HG03135 (cell line): ENCODE results near the gene RPS10.
"Not testable (repeated sequence)": the region's sequence is repeated elsewhere in the genome, so short reads cannot be mapped to it uniquely, and the experiment has no call there.

ENCODE experiments used
- ATAC-seq: cut with Tn5 transposase; IDR thresholded peaks from one replicate; pipeline ENCODE4 v1.9.1; 2021; ENCODE audit warnings: mild to moderate bottlenecking, moderate library complexity; ENCODE audit not compliant: unreplicated experiment

Gene RPS10

DNA sequence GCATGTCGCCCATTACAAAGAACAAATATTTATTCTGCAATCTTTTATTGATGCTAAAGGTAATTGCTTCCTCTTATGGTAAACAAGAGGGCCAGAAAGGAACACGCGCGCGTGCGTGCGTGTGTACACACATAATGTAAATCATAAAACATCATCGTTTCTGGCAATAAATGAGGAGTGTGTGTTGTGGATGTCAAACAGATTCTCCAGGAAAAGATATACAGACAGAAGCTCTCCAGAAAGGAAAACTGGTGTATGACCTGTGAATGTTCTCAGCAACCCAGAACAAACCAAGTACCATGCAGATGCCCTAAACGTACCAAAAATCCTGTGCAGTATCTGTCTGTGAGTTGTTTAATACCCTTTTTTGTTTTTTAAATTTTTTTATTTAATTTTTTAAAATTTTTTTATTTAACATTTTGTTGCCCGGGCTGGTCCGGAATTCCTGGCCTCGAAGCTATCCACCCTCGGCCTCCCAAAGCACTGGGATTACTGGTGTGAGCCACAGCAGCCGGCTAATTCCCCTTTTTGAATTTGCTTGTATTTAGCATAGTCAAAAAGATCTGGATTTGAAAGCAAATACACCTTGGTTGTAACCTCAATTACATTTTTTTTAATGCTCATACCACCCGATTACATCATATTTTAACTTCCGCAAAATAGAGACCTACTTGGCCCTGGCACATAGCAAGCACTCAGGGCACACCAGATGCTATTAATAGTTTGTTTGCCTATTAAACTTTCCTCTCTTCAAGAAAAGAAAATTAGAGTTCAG lies 32.5 kb downstream of the RPS10 start:
- ATAC-seq, result no peak

DNA sequence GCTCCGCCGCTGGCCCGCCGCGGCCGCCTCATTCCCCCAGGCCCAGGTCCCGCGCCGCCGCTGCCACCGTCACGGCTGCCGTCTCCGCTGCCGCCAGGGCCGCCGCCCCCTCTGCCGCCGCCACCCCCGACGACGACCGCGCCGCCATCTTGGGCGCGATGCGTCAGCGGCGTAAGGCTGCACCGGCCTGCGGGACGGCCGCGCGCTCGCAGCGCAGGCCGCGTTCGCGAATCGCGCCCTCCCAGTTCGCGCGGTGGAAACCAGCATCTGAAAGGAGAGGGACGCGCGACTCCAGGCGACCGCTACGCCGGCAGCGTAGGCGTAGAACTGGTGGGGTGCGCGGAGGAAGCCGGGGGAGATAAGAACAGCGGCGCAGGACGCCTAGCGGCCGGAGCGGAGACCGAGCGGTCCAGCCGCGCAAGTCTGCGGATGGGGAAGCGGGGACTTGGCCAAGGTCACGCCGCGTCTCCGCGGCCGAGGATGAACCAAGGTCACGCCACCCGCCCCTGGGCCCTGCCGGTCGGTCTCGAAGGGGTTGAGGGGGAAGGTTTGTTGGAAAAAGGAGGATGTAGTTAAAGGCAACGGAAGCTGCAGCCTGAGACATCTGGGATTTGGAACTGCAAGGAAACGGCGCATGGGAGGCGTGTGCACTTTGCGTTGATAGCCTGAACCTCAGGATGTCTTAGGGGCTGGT lies 33.2 kb downstream of the RPS10 start, which contains the start of gene NUDT3:
TSS of gene NUDT3 (minus strand) at position 173 of the 694 bp plus-strand sequence. CDS start 307 bp downstream, outside the sequence.
- peak; percentile 79 for ATAC-seq

DNA sequence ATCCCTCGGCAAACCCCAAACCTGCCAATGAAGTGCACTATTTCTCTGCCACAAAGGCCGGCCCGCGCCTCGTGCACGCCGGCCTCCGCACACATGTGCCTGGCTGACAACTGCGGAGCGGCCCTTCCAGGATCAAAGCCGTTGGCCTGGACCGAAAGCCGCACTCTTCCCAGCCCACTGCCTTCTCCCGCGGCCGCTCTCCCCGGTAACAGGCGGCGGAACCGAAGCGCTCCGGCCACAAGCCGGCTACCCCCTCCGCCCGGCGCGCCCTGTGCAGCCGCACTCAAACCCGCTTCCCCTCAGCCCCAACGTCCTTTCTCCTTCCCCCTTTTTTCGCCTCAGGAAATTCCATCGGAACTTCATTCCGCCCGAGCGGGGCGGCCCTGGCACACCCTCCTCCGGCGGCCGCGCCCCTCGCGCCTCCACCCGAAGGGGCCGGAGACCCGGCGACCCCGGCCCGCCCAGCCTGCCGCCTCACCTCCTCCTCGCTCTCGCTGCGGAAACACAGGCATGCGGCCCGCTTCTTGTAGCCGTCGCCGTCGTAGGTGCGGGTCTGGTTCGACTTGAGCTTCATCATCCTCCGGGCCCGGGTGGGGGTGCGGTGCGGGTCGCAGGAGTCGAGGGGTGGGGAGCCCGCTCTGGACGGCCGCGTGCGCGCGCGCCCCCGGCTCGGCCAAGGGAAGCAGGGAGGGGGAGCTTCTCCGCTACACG lies 33.9 kb downstream of the RPS10 start:
- ATAC-seq, result peak; percentile 41

DNA sequence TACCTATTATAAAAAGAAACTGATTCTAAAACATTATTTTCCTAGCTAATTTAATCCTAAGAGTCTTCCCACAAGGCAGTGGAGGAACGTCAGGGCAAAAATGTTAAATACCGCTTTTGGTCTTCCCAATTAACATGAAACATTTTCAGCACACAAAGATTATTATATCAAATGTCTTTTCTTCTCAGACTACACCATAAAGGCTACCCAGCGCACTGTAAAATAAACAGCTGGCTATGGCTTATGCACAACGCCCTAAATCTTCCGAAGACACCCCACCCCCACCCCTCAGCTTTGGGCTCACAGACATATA lies 34.4 kb downstream of the RPS10 start:
- no peak for ATAC-seq

DNA sequence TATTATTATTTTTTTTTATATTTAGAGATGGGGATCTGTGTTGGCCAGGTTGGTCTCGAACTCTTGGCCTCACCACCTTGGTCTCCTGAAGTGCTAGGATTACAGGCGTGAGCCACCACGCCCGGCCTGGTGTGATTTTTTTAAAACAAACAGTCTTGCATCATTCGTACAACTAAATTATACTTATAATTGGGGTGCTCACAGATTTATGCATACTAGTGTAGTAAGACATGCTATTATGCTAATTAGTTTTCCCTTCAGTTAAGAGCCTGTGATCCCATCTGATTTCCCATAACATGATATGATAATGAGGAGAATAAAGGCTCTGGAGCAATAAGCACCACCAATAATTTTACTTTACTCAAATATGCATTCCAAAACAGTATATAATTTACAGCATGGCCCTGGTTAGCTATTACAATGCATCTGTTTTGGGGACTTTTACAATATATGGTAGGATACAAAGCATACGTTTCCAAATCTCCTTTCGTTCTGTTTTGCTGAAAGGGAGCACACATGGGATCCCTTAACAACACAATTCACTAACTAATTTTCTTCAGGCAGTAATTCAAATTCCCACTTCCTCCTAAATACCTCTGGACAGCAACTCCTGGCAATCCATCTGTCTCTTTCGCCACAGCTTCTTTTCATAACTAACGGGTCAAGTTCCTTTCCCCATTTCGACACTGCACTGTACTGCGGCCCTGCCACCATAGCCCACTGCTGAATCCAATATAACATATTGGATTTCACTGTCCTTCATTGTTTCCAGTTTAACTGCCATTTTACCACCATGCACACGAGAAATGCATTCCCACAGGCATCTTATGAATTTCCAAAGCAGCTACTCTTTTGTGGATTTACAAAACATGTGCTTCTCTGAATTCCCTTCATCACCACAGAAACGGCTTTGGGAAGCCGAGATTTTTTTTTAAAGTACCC lies 35.1 kb downstream of the RPS10 start:
- no peak for ATAC-seq

DNA sequence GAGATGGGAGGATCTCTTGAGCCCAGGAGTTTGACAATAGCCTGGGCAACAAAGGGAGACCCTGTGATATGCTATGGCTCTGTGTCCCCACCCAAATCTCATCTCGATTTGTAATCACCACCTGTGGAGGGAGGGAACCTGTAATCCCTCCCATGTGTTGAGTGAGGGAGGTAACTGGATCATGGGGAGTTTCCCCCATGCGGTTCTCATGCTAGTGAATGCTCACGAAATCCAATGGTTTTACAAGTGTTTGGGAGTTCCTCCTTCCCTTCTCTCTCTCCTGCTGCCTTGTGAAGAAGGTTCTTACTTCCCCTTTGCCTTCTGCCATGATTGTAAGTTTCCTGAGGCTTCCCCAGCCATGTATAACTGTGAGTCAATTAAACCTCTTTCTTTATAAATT lies 36.8 kb downstream of the RPS10 start:
- ATAC-seq, result no peak

DNA sequence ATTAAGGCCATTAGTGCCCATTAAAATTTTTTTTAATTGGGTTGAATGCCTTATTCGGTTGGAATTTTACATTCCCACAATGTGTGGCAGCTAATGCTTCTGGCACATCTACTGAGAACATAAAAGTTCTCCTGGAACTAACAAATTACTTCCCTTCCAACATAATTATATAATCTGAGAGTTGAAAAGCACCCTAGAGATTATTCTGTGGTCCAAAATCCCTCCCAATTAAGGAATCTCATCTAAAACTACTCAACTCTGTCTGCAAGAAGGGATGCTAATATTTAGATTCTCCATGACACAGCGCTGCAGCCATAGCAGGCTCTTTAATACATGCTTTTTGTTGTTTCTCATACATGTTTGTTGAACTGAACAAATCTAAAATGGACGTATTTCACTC lies 37.4 kb downstream of the RPS10 start:
- no peak for ATAC-seq

DNA sequence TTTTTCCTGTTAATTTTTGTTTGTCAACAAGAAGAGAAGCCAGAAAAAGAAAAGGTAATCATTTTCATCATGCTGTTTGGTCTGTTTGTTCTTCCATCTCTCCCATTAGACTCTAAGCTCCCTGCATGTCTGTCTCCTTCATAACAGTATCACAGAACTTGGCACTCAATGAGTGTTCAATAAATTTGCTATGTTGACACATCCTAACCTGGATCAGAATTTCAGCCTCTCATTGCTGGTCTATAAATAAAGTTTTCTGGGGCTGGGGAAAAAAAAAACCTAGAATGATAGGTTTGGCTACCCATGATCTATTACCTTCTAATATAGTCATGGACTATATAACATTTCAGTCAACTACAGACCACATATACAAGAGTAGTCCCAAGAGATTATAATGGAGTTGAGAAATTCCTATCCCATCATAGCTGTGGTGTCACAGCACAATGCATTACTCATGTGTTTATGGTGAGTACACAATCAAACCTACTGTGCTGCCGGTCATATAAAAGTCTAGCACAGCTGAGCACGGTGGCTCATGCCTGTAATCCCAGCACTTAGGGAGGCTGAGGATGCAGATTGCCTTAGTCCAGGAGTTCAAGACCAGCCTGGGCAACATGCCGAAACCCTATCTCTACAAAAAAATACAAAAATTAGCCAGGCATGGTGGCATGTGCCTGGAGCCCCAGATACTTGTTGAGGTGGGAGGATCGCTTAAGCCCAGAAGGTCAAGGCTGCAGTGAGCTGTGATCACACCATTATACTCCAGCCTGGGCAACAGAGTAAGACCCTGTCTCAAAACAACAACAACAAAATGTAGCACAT lies 39.3 kb downstream of the RPS10 start:
- no peak for ATAC-seq

DNA sequence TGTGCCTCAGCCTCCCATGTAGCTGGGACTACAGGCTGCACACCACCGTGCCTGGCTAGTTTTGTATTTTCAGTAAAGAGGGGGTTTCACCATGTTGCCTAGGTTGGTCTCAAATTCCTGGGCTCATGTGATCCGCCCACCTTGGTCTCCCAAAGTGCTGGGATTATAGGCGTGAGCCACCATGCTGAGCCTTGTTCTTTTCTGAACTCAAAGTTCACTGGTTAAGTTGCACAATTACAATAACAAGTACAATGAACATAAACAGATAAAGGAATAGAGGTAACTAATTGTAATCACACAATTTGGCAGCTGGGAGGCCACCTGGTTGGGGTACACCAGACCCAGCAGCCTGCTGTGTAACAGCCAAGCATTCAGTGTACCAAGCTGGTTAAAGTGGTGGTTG lies 40.1 kb downstream of the RPS10 start:
- no peak for ATAC-seq

DNA sequence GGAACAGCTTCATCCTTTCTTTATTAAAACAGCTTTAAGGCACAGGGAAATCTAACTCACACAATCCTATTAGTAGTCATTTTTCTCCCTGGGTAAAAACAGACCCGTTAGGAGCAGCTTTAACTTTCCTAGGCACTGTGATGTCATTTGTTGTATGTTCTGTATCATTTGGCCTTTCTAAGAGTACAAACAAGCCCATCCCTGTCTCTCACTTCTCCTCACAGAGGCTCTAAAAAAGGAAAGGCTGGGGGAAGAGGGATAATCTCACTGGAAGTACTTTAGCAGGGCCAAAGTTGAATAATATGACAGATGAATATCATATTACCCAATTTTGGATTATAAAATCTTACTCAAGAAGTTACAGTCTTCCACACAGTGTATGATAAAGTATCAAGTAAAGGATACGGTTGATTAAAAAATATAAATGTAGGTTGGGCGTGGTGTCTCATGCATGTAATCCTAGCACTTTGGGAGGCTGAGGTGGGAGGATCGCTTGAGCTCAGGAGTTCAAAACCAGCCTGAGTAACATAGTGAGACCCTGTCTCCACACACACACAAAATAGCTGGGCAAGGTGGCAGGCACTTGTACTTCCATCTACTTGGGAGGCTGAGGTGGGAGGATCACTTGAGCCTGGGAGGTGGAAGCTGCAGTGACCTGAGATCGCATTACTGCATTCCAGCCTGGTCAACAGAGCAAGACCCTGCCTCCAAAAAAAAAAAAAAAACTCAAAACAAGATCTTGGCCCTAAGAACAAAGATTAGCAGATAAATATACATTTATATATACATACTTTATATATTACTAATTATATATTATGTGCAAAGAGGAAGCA lies 41.3 kb downstream of the RPS10 start:
- ATAC-seq, result no peak

DNA sequence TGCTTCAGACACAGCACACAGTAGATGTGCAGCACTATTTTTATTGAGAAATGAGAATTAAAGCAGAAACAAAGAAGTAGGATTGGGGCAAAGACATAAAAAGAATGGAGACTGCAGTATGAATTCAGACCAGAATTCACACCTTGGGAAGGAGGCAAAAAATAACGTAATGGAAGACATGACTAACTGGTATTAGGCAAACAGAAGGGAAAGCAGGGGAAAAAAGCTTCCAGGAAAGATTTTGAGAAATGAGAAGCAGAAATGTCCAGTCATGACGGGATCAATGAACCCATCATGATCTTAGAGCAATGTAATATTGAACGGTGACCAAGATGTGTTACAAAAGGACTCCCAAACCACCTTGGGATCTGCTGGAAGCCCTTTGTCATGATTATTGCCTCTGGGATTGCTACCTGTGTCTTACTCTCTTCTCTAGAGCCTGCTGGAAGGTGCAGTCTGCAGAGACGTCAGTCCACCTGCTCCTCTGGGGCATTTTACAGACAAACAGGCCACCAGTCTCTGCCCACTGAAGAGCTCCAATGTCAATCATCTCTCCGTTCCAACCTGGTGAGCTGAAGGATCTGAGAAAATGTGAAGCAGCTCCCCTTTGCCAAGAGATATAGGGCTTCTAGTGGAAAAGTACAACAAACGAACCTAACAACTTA lies 42.1 kb downstream of the RPS10 start:
- no peak for ATAC-seq

DNA sequence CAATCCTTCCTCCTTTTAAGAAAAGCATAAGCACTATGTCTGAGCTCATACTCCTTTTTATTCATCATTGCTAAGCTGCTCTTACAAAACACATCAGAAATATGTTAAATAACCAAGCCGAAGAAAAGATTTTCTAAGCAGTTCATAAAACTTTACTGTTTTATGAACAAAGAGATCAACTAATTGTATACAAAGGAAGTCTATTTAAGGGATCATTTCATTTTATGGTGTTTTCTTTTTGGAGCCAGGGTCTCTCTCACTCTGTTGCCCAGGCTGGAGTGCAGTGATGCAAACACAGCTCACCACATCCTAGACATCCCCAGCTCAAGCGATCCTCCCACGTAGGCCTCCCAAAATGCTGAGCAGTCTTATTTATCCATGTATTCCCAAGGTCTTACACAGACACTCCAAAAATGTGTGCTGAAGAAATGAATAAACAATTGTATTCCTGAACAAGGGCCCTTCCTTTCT lies 42.7 kb downstream of the RPS10 start:
- ATAC-seq, result no peak

DNA sequence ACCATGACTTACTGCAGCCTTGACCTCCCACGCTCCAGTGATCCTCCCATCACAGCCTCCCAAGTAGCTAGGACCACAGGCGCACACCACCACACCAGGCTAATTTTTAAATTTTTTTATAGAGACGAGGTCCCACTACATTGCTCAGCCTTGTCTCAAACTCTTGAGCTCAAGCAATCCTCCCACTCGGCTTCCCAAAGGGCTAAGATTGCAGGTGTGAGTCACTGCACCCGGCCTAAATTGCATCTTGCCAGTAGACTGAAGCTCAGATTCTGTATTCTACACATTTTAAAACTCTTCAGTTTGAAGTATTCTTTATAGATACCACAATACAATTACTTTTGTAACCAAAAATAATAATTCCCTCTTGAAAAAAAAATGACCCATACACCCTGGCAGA lies 44.8 kb downstream of the RPS10 start:
- no peak for ATAC-seq

DNA sequence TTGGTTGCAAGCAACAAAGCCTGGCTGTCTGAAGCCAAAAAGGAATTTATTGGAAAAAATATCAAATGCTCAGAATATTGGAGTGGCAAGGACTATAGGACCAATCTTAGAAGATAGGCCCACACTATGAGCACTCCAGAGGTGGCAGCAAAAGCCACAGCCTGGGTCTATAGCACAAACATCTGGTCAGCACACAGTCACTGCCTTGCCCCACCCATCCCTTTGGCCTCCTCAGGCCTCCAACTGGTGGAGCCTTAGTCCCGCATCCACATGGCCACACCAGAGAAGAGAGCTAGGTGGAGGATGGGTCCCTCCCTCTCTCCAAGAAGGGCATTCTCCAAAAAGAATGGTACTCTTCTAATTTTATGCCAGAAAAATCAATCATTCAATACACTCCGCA lies 47.4 kb downstream of the RPS10 start:
- no peak for ATAC-seq

DNA sequence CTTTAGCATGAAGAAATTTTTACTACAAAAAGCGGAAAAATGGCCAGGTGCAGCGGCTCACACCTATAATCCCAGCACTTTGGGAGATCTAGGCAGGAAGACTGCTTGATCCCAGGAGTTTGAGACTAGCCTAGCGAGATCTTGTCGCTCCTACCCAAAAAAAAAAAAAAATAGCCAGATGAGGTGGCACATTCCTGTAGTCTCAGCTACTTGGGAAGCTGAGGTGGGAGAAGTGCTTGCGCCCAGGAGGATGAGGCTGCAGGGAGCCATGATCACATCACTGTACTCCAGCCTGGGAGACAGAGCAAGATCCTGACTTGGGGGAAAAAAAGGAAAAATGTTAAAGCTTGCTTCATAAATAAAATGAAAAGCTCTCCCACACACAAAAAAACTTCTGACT lies 47.9 kb downstream of the RPS10 start:
- ATAC-seq, result no peak

DNA sequence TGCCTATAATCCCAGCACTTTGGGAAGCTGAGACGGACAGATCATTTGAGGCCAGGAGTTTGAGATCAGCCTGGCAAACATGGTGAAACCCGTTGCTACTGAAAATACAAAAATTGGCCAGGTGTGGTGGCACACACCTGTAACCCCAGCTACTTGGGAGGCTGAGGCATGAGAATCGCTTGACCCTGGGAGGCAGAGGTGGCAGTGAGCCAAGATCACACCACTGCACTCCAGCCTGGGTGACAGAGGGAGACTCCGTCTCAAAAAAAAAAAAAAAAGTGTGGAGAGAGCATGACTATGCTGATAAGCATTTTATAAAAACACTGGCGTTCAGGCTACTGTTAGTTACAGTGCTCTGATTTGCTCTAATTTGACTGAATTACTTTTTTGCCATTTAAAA lies 48.3 kb downstream of the RPS10 start:
- ATAC-seq, result not testable (repeated sequence)

DNA sequence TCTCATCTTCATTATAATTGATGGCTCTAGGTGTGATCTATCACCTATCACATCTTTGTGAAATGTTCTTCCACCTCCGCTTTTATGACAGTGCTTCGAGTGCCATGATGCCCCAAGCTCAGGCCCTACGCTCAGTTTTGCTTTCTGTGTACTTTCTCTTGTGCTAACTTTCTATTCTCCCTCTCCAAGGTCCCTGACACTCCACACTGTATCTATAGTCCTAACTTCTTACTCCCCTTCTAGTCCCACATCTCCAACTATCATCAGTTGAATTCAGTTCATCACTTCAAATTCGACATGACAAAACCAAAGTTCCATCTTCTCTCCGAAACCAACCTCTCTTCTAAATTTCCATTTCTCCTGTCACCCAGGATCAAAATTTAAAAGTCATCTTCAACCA lies 50.0 kb downstream of the RPS10 start:
- no peak for ATAC-seq

DNA sequence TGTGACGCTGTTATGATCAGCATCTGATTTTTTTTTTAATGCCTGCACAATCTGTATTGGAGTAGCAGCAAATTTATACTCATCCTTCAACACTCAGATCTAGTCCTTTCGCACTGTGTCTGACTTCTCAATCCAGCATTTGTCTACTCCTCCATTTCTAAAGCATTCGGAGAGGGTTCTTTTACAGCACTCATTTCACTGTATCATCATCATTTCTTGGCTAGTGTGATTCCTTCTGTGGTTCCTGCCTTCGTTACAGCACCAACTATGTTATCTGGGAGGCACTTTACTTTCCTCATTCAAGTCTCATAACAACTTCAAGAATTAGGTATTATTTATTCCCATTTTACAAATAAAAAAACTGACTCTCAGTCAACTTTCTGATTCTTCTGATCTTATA lies 51.4 kb downstream of the RPS10 start:
- no peak for ATAC-seq

DNA sequence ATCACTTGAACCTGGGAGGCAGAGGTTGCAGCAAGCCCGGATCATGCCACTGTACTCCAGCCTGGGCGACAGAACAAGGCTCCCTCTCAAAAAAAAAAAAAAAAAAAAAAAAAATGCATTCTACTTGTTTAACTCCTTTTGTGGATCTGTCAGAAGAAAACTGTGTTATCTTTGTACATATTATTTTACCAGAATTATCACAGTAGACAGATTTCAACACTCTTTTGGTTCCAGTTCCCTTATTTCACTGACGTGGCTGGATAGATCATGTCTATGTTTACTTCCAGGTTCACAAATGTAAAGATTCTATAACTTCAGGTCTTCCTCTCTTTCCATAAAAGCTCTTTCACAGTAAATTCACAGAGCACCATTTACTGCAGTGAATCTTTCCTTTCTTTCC lies 51.8 kb downstream of the RPS10 start:
- no peak for ATAC-seq
